AG04450 (cell line): Measurements from ENCODE around the gene TCEAL8. TPM values are rescaled to one million over a fixed set of nuclear protein-coding genes. Genes with fewer than 3 reads are reported as not detected.
A peak's percentile ranks its signal among the peaks of the same experiment; 100 is the strongest.

ENCODE experiments used
- CTCF ChIA-PET: fragments of 300-600, 350-600 bp; formaldehyde crosslinking; extraction: SDS; loops from one replicate; lab custom pipeline; 2022; ENCODE audit warnings: antibody characterized with exemption, inconsistent platforms; lab: Charles Lee
- POLR2A ChIA-PET: fragments of 350-600 bp; formaldehyde crosslinking; extraction: SDS; loops from one replicate; lab custom pipeline; 2021; ENCODE audit warnings: antibody characterized with exemption, inconsistent platforms; lab: Yijun Ruan, JAX
- DNase-seq: peaks from one replicate; pipeline ENCODE4 v3.0.0-alpha.2; 2011; ENCODE audit warnings: low read depth, low spot score
- H3K27ac ChIP-seq: one replicate; pipeline ENCODE4 v1.5.1; 2012; ENCODE audit warnings: low read depth, low read length, control low read depth
- H3K27me3 ChIP-seq: one replicate; pipeline ENCODE4 v1.6.0; 2012; ENCODE audit warnings: low read length; ENCODE audit not compliant: control insufficient read depth, insufficient read depth
- H3K4me3 ChIP-seq: 2 replicates; pipeline ENCODE4 v1.5.1; 2011; ENCODE audit warnings: mild to moderate bottlenecking, low read depth, low read length, control low read depth
- H3K9me3 ChIP-seq: 2 replicates; pipeline ENCODE4 v1.5.1; 2012; ENCODE audit warnings: low read length; ENCODE audit not compliant: control insufficient read depth, insufficient read depth
- CTCF ChIP-seq: IDR thresholded peaks from 2 replicates; pipeline ENCODE4 v1.5.1; 2011; ENCODE audit warnings: low read depth, low read length, control low read depth, inconsistent platforms
- polyA plus RNA-seq: library from polyadenylated mRNA; depleted of rRNA; stranded (reverse); fragments of >200 nt; gene quantifications from 2 replicates; pipeline ENCODE4 v1.2.3, GENCODE V29; 2011

TCEAL8 gene
- polyA plus RNA-seq, 1 experiment, result 147 TPM

- Histone ChIP-seq H3K27me3 (no peaks in the 10 kb centered on the region), H3K27ac (no peak overlapping the region), H3K4me3 (peak overlapping the region; percentile 78), H3K9me3 (no peaks in the 10 kb centered on the region; the same call in 1 of the 2 replicates)
- DNase-seq, result no peak
- CTCF ChIA-PET, result interaction anchor here (0.6 to 1.7 kb wide), 4 partner anchors 39 to 211 kb away, joined by 3 to 4 read pairs (median 4); no protein-coding TSS in a partner anchor
- no peak for TF ChIP-seq CTCF
- POLR2A ChIA-PET, result interaction anchor here (0.6 kb wide), 1 partner anchor 112 kb away, joined by 3 read pairs; no protein-coding TSS in a partner anchor
These were observed 1.3 kb downstream of the TCEAL8 start for GRCh38 chrX:103253608-103254007.

- POLR2A ChIA-PET, result no interaction called here
- no peak for DNase-seq
- CTCF ChIA-PET, result no interaction called here
- Histone ChIP-seq H3K9me3 (no peaks in the 10 kb centered on the region; the same call in 1 of the 2 replicates), H3K4me3 (no peak overlapping the region), H3K27me3 (peaks cover 3% of the 10 kb centered on the region), H3K27ac (no peak overlapping the region)
- no peak for TF ChIP-seq CTCF
These were observed 4.0 kb downstream of the TCEAL8 start for GRCh38 chrX:103250977-103251376.

- ChIA-PET POLR2A (no interaction called here), CTCF (interaction anchor here (2.0 kb wide), 1 partner anchor 38 kb away, joined by 7 read pairs; no protein-coding TSS in a partner anchor)
- no peak for TF ChIP-seq CTCF
- Histone ChIP-seq H3K9me3 (no peaks in the 10 kb centered on the region; the same call in 1 of the 2 replicates), H3K27ac (no peak overlapping the region), H3K27me3 (peaks cover 3% of the 10 kb centered on the region), H3K4me3 (no peak overlapping the region)
- no peak for DNase-seq
These were observed 5.2 kb downstream of the TCEAL8 start for GRCh38 chrX:103249805-103250204.

- Histone ChIP-seq H3K4me3 (no peak overlapping the region), H3K9me3 (no peaks in the 10 kb centered on the region), H3K27ac (no peak overlapping the region), H3K27me3 (peaks cover 3% of the 10 kb centered on the region)
- POLR2A ChIA-PET, result no interaction called here
- peak; percentile 41 for TF ChIP-seq CTCF
- no peak for DNase-seq
- CTCF ChIA-PET, result interaction anchor here (2.0 kb wide), 1 partner anchor 37 kb away, joined by 7 read pairs; no protein-coding TSS in a partner anchor
These were observed 6.4 kb downstream of the TCEAL8 start for GRCh38 chrX:103248553-103248952.

- H3K27me3 ChIP-seq, result no peaks in the 10 kb centered on the region
- no peaks in the 10 kb centered on the region for H3K9me3 ChIP-seq
- ChIA-PET CTCF (no interaction called here), POLR2A (no interaction called here)
- H3K4me3 ChIP-seq, result no peak overlapping the region
- TF ChIP-seq CTCF, result no peak
- no peak overlapping the region for H3K27ac ChIP-seq
- no peak for DNase-seq
These were observed 14.8 kb downstream of the TCEAL8 start for GRCh38 chrX:103240155-103240554.
